SK-N-SH (cell line): Measurements from ENCODE around the gene SRXN1.

ENCODE experiments used
- TAF1 ChIP-seq: IDR thresholded peaks from 2 replicates; pipeline ENCODE4 v1.6.1; 2012; ENCODE audit warnings: low read depth, mild to moderate bottlenecking, low read length, moderate library complexity, borderline replicate concordance
- TF ChIP-seq, protein P1 (sequence below): fragments of 200-600 bp; sonication (generic); IDR thresholded peaks from 2 replicates; pipeline ENCODE4 v1.6.1; 2017; ENCODE audit warnings: antibody characterized with exemption, mild to moderate bottlenecking, moderate library complexity

DNA sequence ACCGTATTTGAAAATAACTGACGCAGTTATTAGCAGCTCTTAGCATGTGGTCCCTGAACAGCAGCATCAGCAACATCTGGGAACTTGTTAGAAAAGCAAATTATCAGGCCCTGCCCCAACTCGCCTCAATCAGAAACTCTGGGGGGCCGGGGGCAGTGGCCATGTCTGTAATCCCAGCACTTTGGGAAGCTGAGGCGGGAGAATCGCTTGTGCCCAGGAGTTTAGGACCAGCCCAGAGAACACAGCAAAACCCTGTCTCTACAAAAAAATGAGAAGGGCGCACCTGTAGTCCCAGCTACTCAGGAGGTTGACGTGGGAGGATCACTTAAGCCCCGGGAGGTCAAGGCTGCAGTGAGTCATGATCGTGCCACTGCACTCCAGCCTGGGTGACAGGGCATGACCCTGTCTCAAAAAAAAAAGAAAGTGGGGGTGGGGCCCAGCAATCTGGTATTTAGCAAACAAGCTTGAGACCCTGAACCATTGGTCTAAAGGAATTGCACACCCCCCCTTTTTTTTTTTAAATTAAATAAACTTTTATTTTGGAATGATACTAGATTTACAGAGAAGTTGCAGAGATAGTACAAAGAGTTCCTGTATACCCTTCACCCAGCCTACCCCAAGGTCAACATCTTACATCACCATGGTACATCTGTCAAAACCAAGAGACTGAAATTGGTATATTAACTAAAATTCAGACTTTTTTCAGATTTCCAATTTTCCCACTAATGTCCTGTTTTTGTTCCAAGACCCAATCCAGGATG lies 6.7 kb downstream of the SRXN1 start:
- TF ChIP-seq, protein P1, sequence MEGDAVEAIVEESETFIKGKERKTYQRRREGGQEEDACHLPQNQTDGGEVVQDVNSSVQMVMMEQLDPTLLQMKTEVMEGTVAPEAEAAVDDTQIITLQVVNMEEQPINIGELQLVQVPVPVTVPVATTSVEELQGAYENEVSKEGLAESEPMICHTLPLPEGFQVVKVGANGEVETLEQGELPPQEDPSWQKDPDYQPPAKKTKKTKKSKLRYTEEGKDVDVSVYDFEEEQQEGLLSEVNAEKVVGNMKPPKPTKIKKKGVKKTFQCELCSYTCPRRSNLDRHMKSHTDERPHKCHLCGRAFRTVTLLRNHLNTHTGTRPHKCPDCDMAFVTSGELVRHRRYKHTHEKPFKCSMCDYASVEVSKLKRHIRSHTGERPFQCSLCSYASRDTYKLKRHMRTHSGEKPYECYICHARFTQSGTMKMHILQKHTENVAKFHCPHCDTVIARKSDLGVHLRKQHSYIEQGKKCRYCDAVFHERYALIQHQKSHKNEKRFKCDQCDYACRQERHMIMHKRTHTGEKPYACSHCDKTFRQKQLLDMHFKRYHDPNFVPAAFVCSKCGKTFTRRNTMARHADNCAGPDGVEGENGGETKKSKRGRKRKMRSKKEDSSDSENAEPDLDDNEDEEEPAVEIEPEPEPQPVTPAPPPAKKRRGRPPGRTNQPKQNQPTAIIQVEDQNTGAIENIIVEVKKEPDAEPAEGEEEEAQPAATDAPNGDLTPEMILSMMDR: no peak
- TF ChIP-seq TAF1: no peak
